GM23248 (cell line): Measurements from ENCODE around the gene TACR2.

Source experiments
- EZH2 ChIP-seq: fragments of 200-600 bp; sonication (generic); IDR thresholded peaks from 2 replicates; pipeline ENCODE4 v1.6.1; 2018; ENCODE audit warnings: antibody characterized with exemption, mild to moderate bottlenecking; ENCODE audit not compliant: insufficient read depth, poor library complexity, severe bottlenecking
- EZH2phosphoT487 ChIP-seq: fragments of 200-600 bp; sonication (generic); IDR thresholded peaks from 2 replicates; pipeline ENCODE4 v1.6.1; 2018; ENCODE audit warnings: antibody characterized with exemption, moderate library complexity, mild to moderate bottlenecking, low read depth; ENCODE audit not compliant: insufficient read depth

DNA sequence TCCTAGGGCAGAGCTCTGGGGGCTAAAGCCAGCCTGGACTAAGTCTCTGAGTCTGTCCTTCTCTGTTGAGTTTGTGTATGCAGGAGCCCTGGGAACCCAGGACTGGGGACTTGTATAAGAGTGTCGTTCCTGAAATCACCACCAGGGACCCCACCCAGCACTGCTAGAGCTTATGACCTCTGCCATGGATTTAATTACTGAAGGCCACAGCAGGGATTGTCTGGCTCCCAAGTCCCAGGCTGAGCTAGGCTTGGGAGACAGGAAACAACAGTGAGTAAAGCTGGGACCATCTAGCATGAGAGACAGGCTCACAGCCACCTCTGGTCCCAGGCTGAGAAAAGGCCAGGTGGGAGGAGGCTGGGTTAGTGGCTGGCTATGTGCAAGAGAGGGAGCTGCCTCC lies 33.1 kb upstream of the TACR2 start:
- no peak for TF ChIP-seq EZH2
- no peak for TF ChIP-seq EZH2phosphoT487
